HL-60 (cell line): ENCODE data around the gene PXK.

ENCODE experiments used
- GABPA ChIP-seq: IDR thresholded peaks from 2 replicates; pipeline ENCODE4 v1.6.1; 2012; ENCODE audit warnings: low read depth
- POLR2AphosphoS5 ChIP-seq: IDR thresholded peaks from 2 replicates; pipeline ENCODE4 v1.6.1; 2012; ENCODE audit warnings: low read depth
- SPI1 ChIP-seq: IDR thresholded peaks from 2 replicates; pipeline ENCODE4 v1.6.1; 2012; ENCODE audit warnings: low read depth, mild to moderate bottlenecking, borderline replicate concordance
- TF ChIP-seq, protein P1 (sequence below): IDR thresholded peaks from one replicate; pipeline ENCODE4 v1.5.1; 2011; ENCODE audit warnings: low read length, control low read depth, inconsistent platforms; ENCODE audit not compliant: insufficient read depth

DNA sequence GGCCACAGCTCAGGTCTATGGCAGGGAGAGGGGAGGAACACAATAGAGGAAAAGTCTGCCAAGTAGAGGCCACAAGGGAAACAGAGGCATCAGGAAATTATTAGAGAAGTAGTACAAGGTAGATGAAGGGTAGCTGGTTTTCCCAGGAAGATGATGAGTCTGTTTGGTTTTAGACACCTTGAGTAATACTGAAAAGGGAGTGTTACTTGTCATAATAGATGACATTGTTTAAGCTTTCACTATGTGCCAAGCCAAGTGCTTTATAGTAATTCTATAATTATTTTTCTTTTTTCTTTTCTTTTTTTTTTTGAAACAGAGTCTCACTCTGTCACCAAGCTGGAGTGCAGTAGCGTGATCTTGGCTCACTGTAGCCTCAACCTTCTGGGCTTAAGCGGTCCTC lies 13.7 kb downstream of the PXK start:
- TF ChIP-seq, protein P1, sequence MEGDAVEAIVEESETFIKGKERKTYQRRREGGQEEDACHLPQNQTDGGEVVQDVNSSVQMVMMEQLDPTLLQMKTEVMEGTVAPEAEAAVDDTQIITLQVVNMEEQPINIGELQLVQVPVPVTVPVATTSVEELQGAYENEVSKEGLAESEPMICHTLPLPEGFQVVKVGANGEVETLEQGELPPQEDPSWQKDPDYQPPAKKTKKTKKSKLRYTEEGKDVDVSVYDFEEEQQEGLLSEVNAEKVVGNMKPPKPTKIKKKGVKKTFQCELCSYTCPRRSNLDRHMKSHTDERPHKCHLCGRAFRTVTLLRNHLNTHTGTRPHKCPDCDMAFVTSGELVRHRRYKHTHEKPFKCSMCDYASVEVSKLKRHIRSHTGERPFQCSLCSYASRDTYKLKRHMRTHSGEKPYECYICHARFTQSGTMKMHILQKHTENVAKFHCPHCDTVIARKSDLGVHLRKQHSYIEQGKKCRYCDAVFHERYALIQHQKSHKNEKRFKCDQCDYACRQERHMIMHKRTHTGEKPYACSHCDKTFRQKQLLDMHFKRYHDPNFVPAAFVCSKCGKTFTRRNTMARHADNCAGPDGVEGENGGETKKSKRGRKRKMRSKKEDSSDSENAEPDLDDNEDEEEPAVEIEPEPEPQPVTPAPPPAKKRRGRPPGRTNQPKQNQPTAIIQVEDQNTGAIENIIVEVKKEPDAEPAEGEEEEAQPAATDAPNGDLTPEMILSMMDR = no peak
- TF ChIP-seq POLR2AphosphoS5 = no peak
- no peak for TF ChIP-seq SPI1
- no peak for TF ChIP-seq GABPA
